Activated CD8-positive, alpha-beta memory T cell treated with anti-CD3 and anti-CD28 coated beads for 24 hours (primary cell): ENCODE data around the gene UBA52.

ENCODE experiments used
- DNase-seq: peaks from one replicate; pipeline ENCODE4 v3.0.0-alpha.2; 2020

UBA52 gene

GRCh38 chr19:18608805-18609716, 37.4 kb downstream of the UBA52 start:
- DNase-seq = no peak

- no peak for DNase-seq
Observed at GRCh38 chr19:18609717-18610051, 38.0 kb downstream of the UBA52 start.

GRCh38 chr19:18610245-18610555, 38.5 kb downstream of the UBA52 start:
- DNase-seq = no peak

GRCh38 chr19:18610556-18611326, 39.1 kb downstream of the UBA52 start:
- no peak for DNase-seq

- peak; percentile 60 for DNase-seq
Observed at GRCh38 chr19:18611327-18612050, 39.8 kb downstream of the UBA52 start.

- DNase-seq = peak; percentile 63
Observed at GRCh38 chr19:18612051-18612771, 40.6 kb downstream of the UBA52 start.

- peak; percentile 70 for DNase-seq
Observed at GRCh38 chr19:18612772-18613588, 41.3 kb downstream of the UBA52 start, which contains the start of gene TMEM59L. TSS of gene TMEM59L (plus strand) at chr19:18612870. CDS start at chr19:18612959, 89 bp downstream.

- DNase-seq = no peak
Observed at GRCh38 chr19:18613589-18614234, 42.1 kb downstream of the UBA52 start.

- DNase-seq = no peak
Observed at GRCh38 chr19:18616023-18616422, 44.4 kb downstream of the UBA52 start.

- no peak for DNase-seq
Observed at GRCh38 chr19:18617562-18617961, 45.9 kb downstream of the UBA52 start.

GRCh38 chr19:18618236-18618635, 46.6 kb downstream of the UBA52 start:
- DNase-seq = no peak

- no peak for DNase-seq
Observed at GRCh38 chr19:18620311-18620710, 48.7 kb downstream of the UBA52 start.

- no peak for DNase-seq
Observed at GRCh38 chr19:18620902-18621301, 49.2 kb downstream of the UBA52 start.

- no peak for DNase-seq
Observed at GRCh38 chr19:18626906-18627305, 55.2 kb downstream of the UBA52 start.
